ENCODE results near the gene NANOS3. TPM values are rescaled to one million over a fixed set of nuclear protein-coding genes. Genes with fewer than 3 reads are reported as not detected.

The NANOS3 gene
- total RNA-seq, 1 experiment from 2014 or later, result not detected

GRCh38 chr19:13875824-13876223 lies 1.1 kb upstream of the NANOS3 start:
- Histone ChIP-seq H3K9me2 (ENCODE audit: insufficient read depth) (no peaks in the 10 kb centered on the region), H3K4me3 (replicated peaks in 1 of 2; ENCODE audit: low read depth in 1 of 2, low read length in 2 of 2) (no peak overlapping the region), H2AFZ (ENCODE audit: low read depth, low read length, poor library complexity, severe bottlenecking) (no peak overlapping the region), H3K27me3 (ENCODE audit: insufficient read depth, low read length) (no peaks in the 10 kb centered on the region), H3K79me2 (ENCODE audit: insufficient read depth, low read length) (no peaks in the 10 kb centered on the region), H3K27ac (ENCODE audit: low read depth, low read length) (no peak overlapping the region), H4K20me1 (ENCODE audit: insufficient read depth) (no peaks in the 10 kb centered on the region), H3K9ac (ENCODE audit: low read length) (no peak overlapping the region), H3K9me3 (ENCODE audit: control insufficient read depth in 1 of 2, insufficient read depth in 1 of 2, low read depth in 1 of 2, low read length in 2 of 2) (no peaks in the 10 kb centered on the region), H3K36me3 (ENCODE audit: control insufficient read depth in 1 of 2, insufficient read depth in 2 of 2, low read length in 2 of 2) (no peaks in the 10 kb centered on the region), H3K4me1 (ENCODE audit: control insufficient read depth in 1 of 2, insufficient read depth in 2 of 2, low read length in 2 of 2) (peaks cover 27 to 39% of the 10 kb centered on the region in 2 experiments), H3K4me2 (ENCODE audit: low read length) (no peak overlapping the region)
- no peak for TF ChIP-seq RAD21 (IDR thresholded peaks at IDR 0.05; ENCODE audit: low read depth)
- TF ChIP-seq ZBTB33 (IDR thresholded peaks at IDR 0.05; ENCODE audit: extremely low read depth, insufficient replicate concordance, low read length), result no peak
- no peak for TF ChIP-seq ATF3 (IDR thresholded peaks at IDR 0.05)
- TF ChIP-seq SP1 (IDR thresholded peaks at IDR 0.05; ENCODE audit: low read depth), result no peak
- no peak for TF ChIP-seq MAX (IDR thresholded peaks at IDR 0.05)
- no peak for TF ChIP-seq EGR1 (IDR thresholded peaks at IDR 0.05; ENCODE audit: low read depth)
- TF ChIP-seq FOSL1 (IDR thresholded peaks at IDR 0.05; ENCODE audit: low read depth), result no peak
- RAD21 ChIA-PET (ENCODE audit: low non-redundant PET in 1 of 2, low total read pairs in 2 of 2, uncharacterized antibody in 2 of 2, unreplicated experiment in 2 of 2), result no interaction called here
- no TSS peak for BruUV-seq (replicated peaks)
- intact Hi-C loops (cut with micrococcal nuclease), result no loop called here
- POLR2A ChIA-PET, result no interaction called here
- CTCF ChIA-PET, result interaction anchor here (1.2 to 1.6 kb wide), 2 partner anchors 14 to 196 kb away, joined by 3 to 6 read pairs; partner anchors contain the start of gene MISP3
- ATAC-seq (no peak), DNase-seq (ENCODE audit: low read depth, low spot score) (no peak)

GRCh38 chr19:13877303-13877702 lies 369 bp downstream of the NANOS3 start:
- H3K4me2 ChIP-seq (ENCODE audit: low read length), result no peak overlapping the region
- ChIA-PET CTCF (interaction anchor here (1.2 kb wide), 1 partner anchor 15 kb away, joined by 3 read pairs; no protein-coding TSS in a partner anchor), RAD21 (ENCODE audit: low non-redundant PET in 1 of 2, low total read pairs in 2 of 2, uncharacterized antibody in 2 of 2, unreplicated experiment in 2 of 2) (no interaction called here), POLR2A (no interaction called here)
- no peaks in the 10 kb centered on the region for H4K20me1 ChIP-seq (ENCODE audit: insufficient read depth)
- no peak overlapping the region for H3K9ac ChIP-seq (ENCODE audit: low read length)
- no peak overlapping the region for H3K27ac ChIP-seq (ENCODE audit: low read depth, low read length)
- no peak overlapping the region for H2AFZ ChIP-seq (ENCODE audit: low read depth, low read length, poor library complexity, severe bottlenecking)
- no peaks in the 10 kb centered on the region for H3K9me2 ChIP-seq (ENCODE audit: insufficient read depth)
- BruUV-seq (replicated peaks), result no TSS peak
- DNase-seq (ENCODE audit: low read depth, low spot score), result no peak
- no peak for ATAC-seq
- H3K79me2 ChIP-seq (ENCODE audit: insufficient read depth, low read length), result no peaks in the 10 kb centered on the region
- intact Hi-C loops (cut with micrococcal nuclease), result no loop called here
- H3K9me3 ChIP-seq (ENCODE audit: control insufficient read depth in 1 of 2, insufficient read depth in 1 of 2, low read depth in 1 of 2, low read length in 2 of 2), result no peaks in the 10 kb centered on the region
- H3K27me3 ChIP-seq (ENCODE audit: insufficient read depth, low read length), result no peaks in the 10 kb centered on the region
- TF ChIP-seq CEBPB (IDR thresholded peaks at IDR 0.05; ENCODE audit: low read depth), result no peak
- TF ChIP-seq SIN3A (IDR thresholded peaks at IDR 0.05; ENCODE audit: low read depth), result no peak
- no peak for TF ChIP-seq SP1 (IDR thresholded peaks at IDR 0.05; ENCODE audit: low read depth)
- no peak for TF ChIP-seq JUND (IDR thresholded peaks at IDR 0.05)
- TF ChIP-seq ZNF274 (IDR thresholded peaks at IDR 0.05; ENCODE audit: low read depth, low read length), result no peak
- no peak for TF ChIP-seq EZH2 (IDR thresholded peaks at IDR 0.05)
- no peak for TF ChIP-seq EZH2phosphoT487 (IDR thresholded peaks at IDR 0.05; ENCODE audit: borderline replicate concordance)
- H3K4me1 ChIP-seq (ENCODE audit: control insufficient read depth in 1 of 2, insufficient read depth in 2 of 2, low read length in 2 of 2), result peaks cover 26 to 39% of the 10 kb centered on the region in 2 experiments
- no peaks in the 10 kb centered on the region for H3K36me3 ChIP-seq (ENCODE audit: control insufficient read depth in 1 of 2, insufficient read depth in 2 of 2, low read length in 2 of 2)
- H3K4me3 ChIP-seq (replicated peaks in 1 of 2; ENCODE audit: low read depth in 1 of 2, low read length in 2 of 2), result no peak overlapping the region
